Measurements from ENCODE around the gene BORCS8.

Gene BORCS8

GRCh38 chr19:19201697-19202630, 10.0 kb upstream of the BORCS8 start:
- H3K9ac ChIP-seq (ENCODE audit: insufficient read length, low read depth) = peak overlapping the region; percentile 97
- peaks cover 46% of the 10 kb centered on the region for H3K36me3 ChIP-seq (ENCODE audit: insufficient read depth, insufficient read length, low read length)
- H3K4me3 ChIP-seq (ENCODE audit: insufficient read length, low read depth) = peak overlapping the region; percentile 93
- DNase-seq (ENCODE audit: low read depth, low spot score) = no peak
- peaks cover 11% of the 10 kb centered on the region for H3K4me1 ChIP-seq (ENCODE audit: insufficient read depth, insufficient read length)
- no peaks in the 10 kb centered on the region for H3K9me3 ChIP-seq (ENCODE audit: insufficient read depth, low read length)
- TF ChIP-seq SUZ12 (IDR thresholded peaks at IDR 0.05; ENCODE audit: extremely low read depth, insufficient read depth, insufficient read length) (no peak), ZNF274 (IDR thresholded peaks at IDR 0.05; ENCODE audit: low read depth, low read length) (no peak), YY1 (IDR thresholded peaks at IDR 0.05; ENCODE audit: insufficient read depth, insufficient read length) (no peak)
- peaks cover 31% of the 10 kb centered on the region for H3K27me3 ChIP-seq (ENCODE audit: insufficient read depth, insufficient read length)

DNA sequence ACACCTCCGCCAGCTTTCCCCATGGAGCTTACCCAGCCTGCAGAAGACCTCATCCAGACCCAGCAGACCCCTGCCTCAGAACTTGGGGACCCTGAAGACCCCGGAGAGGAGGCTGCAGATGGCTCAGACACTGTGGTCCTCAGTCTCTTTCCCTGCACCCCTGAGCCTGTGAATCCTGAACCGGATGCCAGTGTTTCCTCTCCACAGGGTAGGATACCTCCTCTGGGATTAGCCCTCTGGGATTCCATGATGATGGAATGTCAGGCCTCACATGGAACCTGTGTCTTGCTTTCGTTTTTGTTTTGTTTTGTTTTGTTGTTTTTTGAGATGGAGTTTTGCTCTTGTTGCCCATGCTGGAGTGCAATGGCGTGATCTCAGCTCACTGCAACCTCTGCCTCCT, 2.0 kb upstream of the BORCS8 start:
- Histone ChIP-seq H3K4me1 (ENCODE audit: insufficient read depth, insufficient read length) (no peaks in the 10 kb centered on the region), H3K9ac (ENCODE audit: insufficient read length, low read depth) (no peak overlapping the region), H3K4me3 (ENCODE audit: insufficient read length, low read depth) (no peak overlapping the region), H3K27me3 (ENCODE audit: insufficient read depth, insufficient read length) (no peaks in the 10 kb centered on the region), H3K36me3 (ENCODE audit: insufficient read depth, insufficient read length, low read length) (peaks cover 54% of the 10 kb centered on the region), H3K9me3 (ENCODE audit: insufficient read depth, low read length) (no peaks in the 10 kb centered on the region)
- DNase-seq (ENCODE audit: low read depth, low spot score) = no peak
- TF ChIP-seq ZNF274 (IDR thresholded peaks at IDR 0.05; ENCODE audit: low read depth, low read length) (no peak), YY1 (IDR thresholded peaks at IDR 0.05; ENCODE audit: insufficient read depth, insufficient read length) (no peak), SUZ12 (IDR thresholded peaks at IDR 0.05; ENCODE audit: extremely low read depth, insufficient read depth, insufficient read length) (no peak)

DNA sequence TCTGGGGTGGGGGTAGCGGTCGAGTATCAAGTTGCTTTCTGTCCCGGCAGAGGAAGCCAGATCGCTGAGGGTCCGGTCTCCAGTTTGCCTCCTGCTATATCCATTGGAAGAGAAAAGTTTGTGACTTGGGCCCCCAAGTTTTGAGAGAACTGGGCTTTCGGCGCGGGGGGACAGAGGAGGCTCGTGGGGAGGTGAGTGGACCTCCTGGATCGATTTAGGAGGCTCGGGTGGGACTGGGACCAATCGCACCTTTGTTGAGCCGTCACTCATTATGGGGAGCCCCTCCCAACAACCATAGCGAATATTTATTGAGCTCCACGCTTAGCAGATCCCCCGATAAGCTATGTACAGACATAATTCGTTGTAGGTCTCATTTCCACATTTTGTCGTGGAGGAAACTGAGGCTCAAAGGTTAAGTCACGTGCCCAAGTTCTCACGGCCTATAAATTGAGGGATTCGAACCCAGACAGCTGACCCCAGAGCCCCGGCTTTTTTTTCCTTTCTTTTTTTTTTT, 1.0 kb upstream of the BORCS8 start:
- no peaks in the 10 kb centered on the region for H3K9me3 ChIP-seq (ENCODE audit: insufficient read depth, low read length)
- peaks cover 50% of the 10 kb centered on the region for H3K36me3 ChIP-seq (ENCODE audit: insufficient read depth, insufficient read length, low read length)
- no peaks in the 10 kb centered on the region for H3K27me3 ChIP-seq (ENCODE audit: insufficient read depth, insufficient read length)
- no peak for TF ChIP-seq ZNF274 (IDR thresholded peaks at IDR 0.05; ENCODE audit: low read depth, low read length)
- no peak for TF ChIP-seq SUZ12 (IDR thresholded peaks at IDR 0.05; ENCODE audit: extremely low read depth, insufficient read depth, insufficient read length)
- TF ChIP-seq YY1 (IDR thresholded peaks at IDR 0.05; ENCODE audit: insufficient read depth, insufficient read length) = no peak
- peak overlapping the region; percentile 82 for H3K9ac ChIP-seq (ENCODE audit: insufficient read length, low read depth)
- H3K4me1 ChIP-seq (ENCODE audit: insufficient read depth, insufficient read length) = no peaks in the 10 kb centered on the region
- peak overlapping the region; percentile 92 for H3K4me3 ChIP-seq (ENCODE audit: insufficient read length, low read depth)
- DNase-seq (ENCODE audit: low read depth, low spot score) = no peak

- H3K36me3 ChIP-seq (ENCODE audit: insufficient read depth, insufficient read length, low read length) = peaks cover 44% of the 10 kb centered on the region
- no peaks in the 10 kb centered on the region for H3K27me3 ChIP-seq (ENCODE audit: insufficient read depth, insufficient read length)
- no peaks in the 10 kb centered on the region for H3K9me3 ChIP-seq (ENCODE audit: insufficient read depth, low read length)
- TF ChIP-seq SUZ12 (IDR thresholded peaks at IDR 0.05; ENCODE audit: extremely low read depth, insufficient read depth, insufficient read length) (no peak), ZNF274 (IDR thresholded peaks at IDR 0.05; ENCODE audit: low read depth, low read length) (no peak), YY1 (IDR thresholded peaks at IDR 0.05; ENCODE audit: insufficient read depth, insufficient read length) (no peak)
- peak overlapping the region; percentile 99 for H3K4me3 ChIP-seq (ENCODE audit: insufficient read length, low read depth)
- peak overlapping the region; percentile 99 for H3K9ac ChIP-seq (ENCODE audit: insufficient read length, low read depth)
- DNase-seq (ENCODE audit: low read depth, low spot score) = no peak
- no peaks in the 10 kb centered on the region for H3K4me1 ChIP-seq (ENCODE audit: insufficient read depth, insufficient read length)
Observed at GRCh38 chr19:19191768-19192077, 229 bp downstream of the BORCS8 start.

GRCh38 chr19:19186742-19187141, 5.2 kb downstream of the BORCS8 start:
- H3K36me3 ChIP-seq (ENCODE audit: insufficient read depth, insufficient read length, low read length) = peaks cover 55% of the 10 kb centered on the region
- no peak for TF ChIP-seq SUZ12 (IDR thresholded peaks at IDR 0.05; ENCODE audit: extremely low read depth, insufficient read depth, insufficient read length)
- TF ChIP-seq YY1 (IDR thresholded peaks at IDR 0.05; ENCODE audit: insufficient read depth, insufficient read length) = no peak
- TF ChIP-seq ZNF274 (IDR thresholded peaks at IDR 0.05; ENCODE audit: low read depth, low read length) = no peak
- no peaks in the 10 kb centered on the region for H3K27me3 ChIP-seq (ENCODE audit: insufficient read depth, insufficient read length)

DNA sequence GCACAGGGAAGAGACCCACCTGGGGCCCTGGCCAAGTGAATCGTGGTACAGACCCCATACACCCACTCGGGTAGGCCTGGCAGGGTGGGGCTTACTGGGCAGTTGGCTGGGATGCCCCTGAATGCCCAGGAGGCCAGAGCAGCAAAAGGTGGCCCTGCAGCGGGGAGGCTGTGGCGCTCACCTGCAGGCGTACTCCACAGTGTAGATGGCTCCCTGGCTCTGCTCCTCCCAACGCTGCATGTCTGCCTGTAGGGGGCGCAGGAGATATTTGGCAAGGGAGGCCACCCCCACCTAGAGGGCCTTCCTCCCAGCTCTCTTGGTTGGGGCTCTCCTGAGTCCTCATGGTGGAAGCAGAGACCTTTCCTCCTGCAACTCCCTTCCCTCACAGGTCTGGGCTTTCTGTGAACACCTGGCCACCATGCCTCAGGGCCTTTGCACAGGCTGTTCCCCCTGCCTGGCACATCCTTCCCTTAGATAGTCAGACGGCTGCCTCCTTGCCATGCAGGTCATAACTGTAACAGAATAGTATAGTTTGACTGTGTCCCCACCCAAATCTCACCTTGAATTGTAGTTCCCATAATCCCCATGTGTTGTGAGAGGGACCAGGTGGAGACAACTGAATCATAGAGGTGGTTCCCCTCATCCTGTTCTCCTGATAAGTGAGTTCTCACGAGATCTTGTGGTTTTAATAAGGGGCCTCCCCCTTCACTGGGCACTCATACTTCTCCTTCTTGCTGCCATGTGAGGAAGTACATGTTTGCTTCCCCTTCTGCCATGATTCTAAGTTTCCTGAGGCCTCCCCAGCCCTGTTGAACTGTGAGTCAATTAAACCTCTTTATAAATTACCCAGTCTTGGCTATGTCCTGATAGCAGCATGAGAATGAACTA, 5.9 kb downstream of the BORCS8 start:
- DNase-seq (ENCODE audit: low read depth, low spot score) = peak; percentile 67
- peaks cover 2% of the 10 kb centered on the region for H3K4me1 ChIP-seq (ENCODE audit: insufficient read depth, insufficient read length)
- no peaks in the 10 kb centered on the region for H3K27me3 ChIP-seq (ENCODE audit: insufficient read depth, insufficient read length)
- TF ChIP-seq ZNF274 (IDR thresholded peaks at IDR 0.05; ENCODE audit: low read depth, low read length) (no peak), SUZ12 (IDR thresholded peaks at IDR 0.05; ENCODE audit: extremely low read depth, insufficient read depth, insufficient read length) (no peak), YY1 (IDR thresholded peaks at IDR 0.05; ENCODE audit: insufficient read depth, insufficient read length) (peak; percentile 17)
- no peak overlapping the region for H3K4me3 ChIP-seq (ENCODE audit: insufficient read length, low read depth)
- H3K9ac ChIP-seq (ENCODE audit: insufficient read length, low read depth) = peak overlapping the region; percentile 38
- peaks cover 62% of the 10 kb centered on the region for H3K36me3 ChIP-seq (ENCODE audit: insufficient read depth, insufficient read length, low read length)
- no peaks in the 10 kb centered on the region for H3K9me3 ChIP-seq (ENCODE audit: insufficient read depth, low read length)

More at GRCh38 chr19:19186742-19187141, 5.2 kb downstream of the BORCS8 start:
- no peak overlapping the region for H3K9ac ChIP-seq (ENCODE audit: insufficient read length, low read depth)
- no peak overlapping the region for H3K4me3 ChIP-seq (ENCODE audit: insufficient read length, low read depth)
- peaks cover 2% of the 10 kb centered on the region for H3K4me1 ChIP-seq (ENCODE audit: insufficient read depth, insufficient read length)
- H3K9me3 ChIP-seq (ENCODE audit: insufficient read depth, low read length) = no peaks in the 10 kb centered on the region
- DNase-seq (ENCODE audit: low read depth, low spot score) = no peak

Data from NT2/D1 (cell line).